GM19023 (cell line): Measurements from ENCODE around the gene CD3D.

ENCODE experiments used
- ATAC-seq: cut with Tn5 transposase; IDR thresholded peaks from one replicate; pipeline ENCODE4 v1.9.1; 2021; ENCODE audit warnings: mild to moderate bottlenecking, moderate library complexity; ENCODE audit not compliant: unreplicated experiment

Gene CD3D

GRCh38 chr11:118342503-118343161 is at the start of gene CD3D:
Gene CD3D, minus strand, starts transcription at chr11:118342705. Its CDS starts 98 bp downstream, at chr11:118342607.
- no peak for ATAC-seq

DNA sequence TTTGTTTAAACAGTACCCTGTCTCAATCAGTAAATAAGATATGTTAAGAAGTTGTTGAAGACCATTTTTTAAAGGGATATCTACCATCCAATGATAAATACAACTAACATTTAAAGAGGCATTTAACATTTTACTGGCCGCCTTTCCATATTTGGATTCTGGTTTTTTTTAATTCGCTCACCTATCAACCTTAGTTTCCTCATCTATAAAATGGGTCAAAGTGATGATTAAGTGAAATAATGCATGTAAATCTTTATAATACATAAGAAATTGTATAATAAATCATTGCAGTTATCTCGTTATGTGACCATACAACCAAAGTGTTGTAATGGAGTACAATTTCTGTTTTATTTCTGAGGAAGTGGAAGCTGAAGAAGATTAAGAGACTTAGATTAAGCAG is 41.2 kb upstream of the CD3D start:
- ATAC-seq: no peak

GRCh38 chr11:118382954-118383353 is 40.4 kb upstream of the CD3D start:
- ATAC-seq: no peak

DNA sequence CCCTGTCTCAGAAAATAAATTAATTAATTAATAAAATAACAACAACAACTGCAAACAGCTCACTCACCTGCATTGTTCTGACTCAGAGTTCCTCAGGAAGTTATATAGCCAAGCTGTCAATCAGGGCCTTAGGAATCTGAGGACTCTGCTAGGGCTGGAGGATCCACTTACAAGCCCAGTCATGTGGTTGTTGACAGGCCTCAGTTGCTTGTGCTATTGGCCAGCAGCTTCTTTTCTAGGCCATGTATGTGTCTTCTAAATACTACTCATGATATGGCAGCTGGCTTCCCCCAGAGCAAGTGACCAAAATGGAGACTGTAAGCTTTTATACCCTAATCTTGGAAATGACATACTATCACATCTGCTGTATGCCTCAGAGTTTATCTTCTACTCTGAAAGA is 38.1 kb upstream of the CD3D start:
- ATAC-seq: no peak

DNA sequence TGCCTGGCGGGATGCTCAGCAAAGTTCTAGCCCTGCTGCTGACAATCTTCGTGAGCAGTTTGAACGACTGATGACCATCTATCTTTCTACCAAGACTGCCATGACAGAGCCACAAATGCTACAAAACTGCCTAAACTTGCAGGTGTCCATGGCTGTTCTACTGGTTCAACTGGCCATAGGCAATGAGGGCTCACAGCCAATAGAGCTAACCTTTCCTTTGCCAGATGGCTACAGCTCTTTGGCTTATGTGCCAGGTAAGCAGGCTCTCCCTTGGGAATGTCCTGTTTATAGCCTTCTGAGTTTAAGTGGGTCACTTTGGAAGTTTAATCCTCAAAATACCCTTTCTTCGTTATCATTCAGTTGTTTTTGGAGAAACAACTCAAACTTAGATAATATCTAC is 37.0 kb upstream of the CD3D start:
- ATAC-seq: no peak

- ATAC-seq: no peak
Observed at GRCh38 chr11:118375978-118376377, 33.5 kb upstream of the CD3D start.

- ATAC-seq: no peak
Observed at GRCh38 chr11:118374729-118375128, 32.2 kb upstream of the CD3D start.

- no peak for ATAC-seq
Observed at GRCh38 chr11:118373871-118374270, 31.4 kb upstream of the CD3D start.

DNA sequence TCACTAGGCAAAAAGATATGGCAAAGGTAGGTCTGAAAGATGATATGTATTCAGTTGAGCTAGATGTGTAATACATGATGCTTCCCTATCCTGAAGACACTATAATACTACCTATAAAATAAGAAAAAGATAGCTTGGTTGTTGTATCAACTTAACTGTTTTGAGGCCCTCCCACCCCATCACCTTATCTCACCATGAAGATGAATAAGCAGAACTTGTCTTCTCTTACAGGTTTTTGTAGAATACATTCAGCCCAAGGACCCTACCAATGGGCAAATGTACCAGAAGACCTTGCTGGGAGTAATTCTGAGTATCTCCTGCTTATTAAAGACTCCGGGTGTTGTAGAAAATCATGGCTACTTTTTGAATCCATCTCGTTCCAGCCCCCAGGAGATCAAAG is 30.8 kb upstream of the CD3D start:
- no peak for ATAC-seq

DNA sequence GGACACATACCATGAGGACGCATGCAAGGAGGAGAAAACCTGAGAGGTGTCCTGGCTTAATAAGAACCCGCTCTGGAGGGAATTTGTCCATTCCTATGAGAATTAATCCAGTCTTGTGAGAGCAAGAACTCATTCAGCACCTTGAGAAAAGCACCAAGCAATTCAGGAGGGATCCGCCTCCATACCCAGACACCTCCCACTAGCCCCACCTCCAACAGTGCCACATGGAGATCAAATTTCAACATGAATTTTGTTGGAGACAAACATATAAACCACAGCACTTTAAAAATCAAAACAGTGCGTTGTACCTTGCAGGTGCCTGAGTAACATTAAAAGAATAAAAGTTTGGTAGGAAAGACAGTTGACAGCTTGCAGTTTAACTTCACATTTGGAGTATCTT is 28.3 kb upstream of the CD3D start:
- ATAC-seq: no peak

- ATAC-seq: no peak
Observed at GRCh38 chr11:118366287-118366686, 23.8 kb upstream of the CD3D start.

DNA sequence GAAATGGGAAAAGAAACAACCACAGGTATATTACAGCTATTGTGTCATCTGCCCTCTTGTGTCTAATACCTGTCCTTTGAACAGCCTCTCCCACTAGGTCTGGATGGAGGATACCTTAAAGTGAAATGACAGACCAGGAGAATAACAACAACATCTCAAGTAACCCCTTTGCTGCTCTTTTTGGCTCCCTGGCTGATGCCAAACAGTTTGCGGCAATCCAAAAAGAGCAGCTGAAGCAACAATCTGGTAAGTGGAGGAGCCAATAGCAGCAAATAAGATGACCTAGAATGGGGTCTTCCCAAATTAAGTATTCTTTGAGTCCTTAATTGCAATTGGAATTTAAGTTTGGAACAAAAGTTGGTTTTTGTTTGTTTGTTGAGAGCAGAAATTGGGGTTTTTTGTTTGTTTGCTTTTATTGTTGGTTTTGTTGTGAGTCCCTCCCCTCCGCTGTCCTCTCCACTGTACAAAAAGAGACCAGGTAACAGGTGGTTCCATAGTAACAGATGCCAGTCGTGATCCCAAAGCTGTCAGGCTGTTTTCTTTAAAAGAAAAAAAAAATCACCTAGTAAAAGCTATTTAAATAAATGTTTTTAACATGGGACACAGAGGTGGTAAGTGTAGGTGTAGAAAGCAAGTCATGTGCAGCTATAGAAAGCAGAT is 22.6 kb upstream of the CD3D start:
- no peak for ATAC-seq

DNA sequence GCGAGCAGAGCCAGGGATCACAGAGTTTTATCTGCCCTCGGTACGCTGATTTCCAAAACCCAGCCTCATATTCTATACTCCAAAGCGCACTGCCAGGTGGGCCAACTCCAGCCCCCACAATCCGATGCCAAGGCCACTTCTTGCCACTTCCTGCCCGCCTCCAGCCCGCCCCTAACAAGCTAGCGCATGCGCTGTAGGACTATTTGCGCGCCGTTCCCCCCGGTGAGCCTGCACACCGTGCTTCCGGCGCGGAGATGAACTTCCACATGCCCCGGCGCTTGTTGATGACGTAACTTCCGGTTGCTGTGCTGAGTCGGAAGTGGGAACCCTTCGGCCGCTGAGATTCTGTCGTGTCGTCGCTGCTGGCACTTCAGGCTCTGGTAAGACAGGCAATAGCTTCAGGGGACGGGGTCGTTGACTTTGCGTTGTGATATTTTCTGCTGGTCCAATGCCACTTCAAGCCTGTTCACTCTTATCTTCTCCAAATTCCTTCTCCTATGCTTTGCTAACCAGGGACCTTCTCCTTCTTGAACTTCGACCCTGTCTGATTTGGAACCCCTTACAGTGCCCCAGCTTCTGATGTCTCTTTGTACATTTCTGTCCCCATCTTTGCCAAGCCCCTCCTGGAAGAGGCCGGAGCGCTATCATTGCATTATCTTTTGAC is 16.9 kb upstream of the CD3D start, which contains the start of gene UBE4A:
UBE4A (plus strand) TSS at position 306 of the 664 bp plus-strand sequence. CDS start 5,481 bp downstream, outside the sequence.
- peak; percentile 96 for ATAC-seq

DNA sequence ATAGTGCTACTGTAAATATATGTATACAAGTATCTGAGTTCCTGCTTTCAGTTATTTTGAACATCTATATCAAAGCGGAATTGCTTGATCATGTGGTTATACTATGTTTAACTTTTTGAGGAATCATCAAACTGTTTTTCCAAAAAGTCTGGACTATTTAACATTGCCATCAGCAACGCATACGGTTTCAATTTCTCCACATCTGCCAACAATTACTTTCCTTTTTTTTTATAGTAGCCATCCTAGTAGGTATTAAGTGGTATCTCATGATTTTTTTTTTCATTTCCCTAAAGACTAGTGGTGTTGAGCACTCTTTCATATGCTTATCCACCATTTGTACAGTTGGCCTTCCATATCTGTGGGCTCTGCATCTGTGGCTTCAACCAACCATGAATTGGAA is 15.6 kb upstream of the CD3D start:
- no peak for ATAC-seq

DNA sequence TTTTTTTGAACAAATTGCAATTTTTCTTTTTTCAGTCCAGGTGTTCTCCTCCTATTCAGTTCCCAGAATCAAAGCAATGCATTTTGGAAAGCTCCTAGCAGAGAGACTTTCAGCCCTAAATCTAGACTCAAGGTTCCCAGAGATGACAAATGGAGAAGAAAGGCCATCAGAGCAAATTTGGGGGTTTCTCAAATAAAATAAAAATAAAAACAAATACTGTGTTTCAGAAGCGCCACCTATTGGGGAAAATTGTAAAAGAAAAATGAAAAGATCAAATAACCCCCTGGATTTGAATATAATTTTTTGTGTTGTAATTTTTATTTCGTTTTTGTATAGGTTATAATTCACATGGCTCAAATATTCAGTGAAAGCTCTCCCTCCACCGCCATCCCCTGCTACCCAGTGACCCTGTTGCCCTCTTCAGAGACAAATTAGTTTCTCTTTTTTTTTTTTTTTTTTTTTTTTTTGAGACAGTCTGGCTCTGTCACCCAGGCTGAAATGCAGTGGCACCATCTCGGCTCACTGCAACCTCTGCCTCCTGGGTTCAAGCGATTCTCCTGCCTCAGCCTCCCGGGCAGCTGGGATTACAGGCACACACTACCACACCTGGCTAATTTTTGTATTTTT is 10.7 kb upstream of the CD3D start:
- no peak for ATAC-seq

DNA sequence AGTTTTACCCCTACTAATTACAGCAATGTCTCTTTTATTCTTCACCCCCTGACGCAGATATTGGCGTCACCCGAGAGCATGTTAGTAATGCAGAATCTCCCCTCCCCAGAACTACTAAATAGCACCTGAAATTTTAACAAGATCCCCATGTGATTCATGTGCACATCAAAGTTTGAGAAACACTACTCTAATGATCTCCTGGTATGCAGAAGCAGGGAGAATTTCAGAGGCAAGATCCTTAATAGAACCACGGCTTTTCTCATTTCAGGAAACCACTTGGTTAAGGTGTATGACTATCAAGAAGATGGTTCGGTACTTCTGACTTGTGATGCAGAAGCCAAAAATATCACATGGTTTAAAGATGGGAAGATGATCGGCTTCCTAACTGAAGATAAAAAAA is 7.0 kb upstream of the CD3D start:
- no peak for ATAC-seq

- ATAC-seq: no peak
Observed at GRCh38 chr11:118343981-118344515, 1.5 kb upstream of the CD3D start, which contains the start of gene CD3G. Gene CD3G, plus strand, starts transcription at chr11:118344344. Its CDS starts 80 bp downstream, at chr11:118344424.

GRCh38 chr11:118343248-118343647 is 743 bp upstream of the CD3D start:
- no peak for ATAC-seq

DNA sequence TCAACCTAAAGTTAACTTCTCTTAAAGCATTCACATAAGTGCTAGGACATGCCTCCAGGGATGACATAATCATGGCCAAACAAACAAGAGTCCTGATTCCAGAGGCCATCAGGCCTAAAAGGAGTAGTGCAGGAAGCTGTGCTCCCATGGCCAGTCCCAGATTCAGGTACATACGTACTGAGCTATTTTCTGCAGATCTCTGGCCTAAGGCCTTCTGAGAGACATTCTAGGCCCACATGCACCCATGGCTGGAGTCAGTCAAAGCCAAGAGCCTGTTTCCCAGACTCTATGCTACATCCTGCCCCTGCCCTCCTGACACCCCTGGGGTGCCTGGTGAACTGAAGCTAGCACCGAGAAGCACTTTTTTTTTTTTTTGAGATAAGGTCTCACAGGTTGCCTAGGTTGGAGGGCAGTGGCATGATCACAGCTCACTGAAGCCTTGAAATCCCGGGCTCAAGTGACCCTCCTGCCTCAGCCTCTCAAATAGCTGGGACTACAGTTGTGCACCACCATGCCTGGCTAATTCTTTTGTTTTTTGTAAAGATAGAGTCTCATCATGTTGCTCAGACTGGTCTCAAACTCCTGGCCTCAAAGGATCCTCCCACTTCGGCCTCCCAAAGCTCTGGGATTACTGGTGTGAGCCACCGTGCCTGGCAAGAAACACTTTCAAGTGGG is 553 bp downstream of the CD3D start:
- ATAC-seq: no peak

DNA sequence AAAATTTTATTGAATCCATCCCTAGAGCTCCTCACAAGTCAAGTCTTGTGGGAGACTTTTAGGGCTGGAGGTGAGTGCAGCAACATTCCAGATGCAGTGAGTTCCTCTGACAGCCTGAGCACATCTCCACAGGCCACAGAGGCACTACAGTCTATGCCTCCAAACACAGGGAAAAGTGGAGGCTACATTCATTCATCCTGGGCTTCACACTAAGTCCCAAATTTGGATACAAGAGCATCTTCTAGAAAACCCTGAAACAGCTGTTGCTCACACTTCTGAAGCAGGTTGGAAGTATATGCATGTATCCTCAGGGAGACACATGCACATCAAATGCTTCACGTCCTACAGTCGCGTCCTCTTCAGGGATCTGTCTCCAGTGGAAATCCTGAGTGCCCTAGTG is 1.2 kb downstream of the CD3D start:
- no peak for ATAC-seq

DNA sequence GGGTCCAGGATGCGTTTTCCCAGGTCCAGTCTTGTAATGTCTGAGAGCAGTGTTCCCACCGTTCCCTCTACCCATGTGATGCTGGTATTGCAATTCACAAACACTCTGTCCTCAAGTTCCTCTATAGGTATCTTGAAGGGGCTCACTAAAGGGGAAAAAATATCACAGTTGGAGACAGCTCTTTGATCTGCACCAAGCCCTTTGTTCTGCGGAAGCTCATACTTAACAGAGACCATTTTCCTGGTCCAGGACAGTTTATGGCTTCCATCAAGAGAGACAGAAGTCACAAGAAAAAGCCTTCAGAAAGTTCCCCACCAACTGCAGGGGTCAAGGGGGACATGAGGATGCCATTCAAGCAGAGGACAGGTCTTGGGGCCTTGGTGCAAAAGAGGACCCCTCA is 2.1 kb downstream of the CD3D start:
- no peak for ATAC-seq
